Fibroblast of skin of back (primary cell): ENCODE data around the gene GPRASP3.

ENCODE experiments used
- DNase-seq: peaks from one replicate; pipeline ENCODE4 v3.0.0-alpha.2; 2013

GPRASP3 gene

DNA sequence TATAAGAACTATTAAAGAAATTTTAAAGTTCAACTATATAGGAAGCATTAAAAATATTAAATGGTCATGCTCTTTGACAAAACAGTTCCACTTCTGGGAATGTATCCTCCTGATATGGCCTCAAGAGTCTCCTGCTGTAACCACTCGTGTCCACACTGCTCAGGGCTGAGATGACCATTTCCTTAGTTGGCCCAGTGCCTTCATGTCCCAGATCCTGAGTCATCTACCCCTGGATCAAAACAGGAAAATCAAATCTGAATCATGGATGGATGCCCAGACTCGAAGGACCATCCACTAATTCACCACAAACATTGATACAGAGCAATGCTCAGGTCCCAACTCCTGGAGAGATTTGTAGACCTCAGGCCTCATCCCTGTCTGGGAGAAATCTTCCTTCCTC lies 44.7 kb downstream of the GPRASP3 start:
- DNase-seq = peak; percentile 57

- DNase-seq = peak; percentile 7
Measured at GRCh38 chrX:102765809-102766208, 45.3 kb downstream of the GPRASP3 start.

GRCh38 chrX:102767287-102767686 lies 46.7 kb downstream of the GPRASP3 start:
- DNase-seq = no peak

GRCh38 chrX:102768987-102769761 lies 48.6 kb downstream of the GPRASP3 start:
- peak; percentile 85 for DNase-seq
